Effector CD4-positive, alpha-beta T cell (primary cell): ENCODE measurements around the gene ANKRD13D.
A peak's percentile ranks its signal among the peaks of the same experiment; 100 is the strongest.
"Not testable (repeated sequence)": the region's sequence is repeated elsewhere in the genome, so short reads cannot be mapped to it uniquely, and the experiment has no call there.

Source experiments
- DNase-seq: peaks from one replicate; pipeline ENCODE4 v3.0.0-alpha.2; 2020

The ANKRD13D gene

DNA sequence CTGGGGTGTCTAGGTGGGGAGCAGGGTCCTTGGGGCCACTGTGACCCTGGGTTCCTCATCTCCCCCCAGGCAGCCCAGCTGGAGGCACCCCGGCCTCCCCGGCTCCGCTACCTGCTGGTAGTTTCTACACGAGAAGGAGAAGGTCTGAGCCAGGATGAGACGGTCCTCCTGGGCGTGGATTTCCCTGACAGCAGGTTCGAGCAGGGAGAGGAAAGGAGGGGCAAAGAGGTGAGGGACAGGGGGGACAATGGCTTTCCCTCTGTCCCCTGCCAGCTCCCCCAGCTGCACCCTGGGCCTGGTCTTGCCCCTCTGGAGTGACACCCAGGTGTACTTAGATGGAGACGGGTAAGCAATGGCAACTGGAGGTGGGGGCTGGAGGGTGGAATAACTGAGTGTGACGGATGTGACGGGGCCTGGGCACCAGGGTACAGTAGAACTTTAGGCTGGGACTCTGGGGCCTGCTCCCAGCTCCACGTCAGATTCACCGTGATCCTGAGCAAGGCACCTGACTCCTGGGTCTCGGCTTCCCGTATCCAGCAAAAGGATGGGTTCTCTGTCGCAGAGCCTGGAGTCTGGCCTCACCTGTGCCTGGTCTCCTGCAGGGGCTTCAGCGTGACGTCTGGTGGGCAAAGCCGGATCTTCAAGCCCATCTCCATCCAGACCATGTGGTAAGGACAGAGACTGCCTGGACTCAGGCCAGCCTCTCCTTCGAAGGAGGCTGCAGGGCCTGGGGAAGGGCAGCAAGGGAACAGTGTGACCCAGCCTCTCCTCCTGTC lies 17.9 kb downstream of the ANKRD13D start:
- no peak for DNase-seq

DNA sequence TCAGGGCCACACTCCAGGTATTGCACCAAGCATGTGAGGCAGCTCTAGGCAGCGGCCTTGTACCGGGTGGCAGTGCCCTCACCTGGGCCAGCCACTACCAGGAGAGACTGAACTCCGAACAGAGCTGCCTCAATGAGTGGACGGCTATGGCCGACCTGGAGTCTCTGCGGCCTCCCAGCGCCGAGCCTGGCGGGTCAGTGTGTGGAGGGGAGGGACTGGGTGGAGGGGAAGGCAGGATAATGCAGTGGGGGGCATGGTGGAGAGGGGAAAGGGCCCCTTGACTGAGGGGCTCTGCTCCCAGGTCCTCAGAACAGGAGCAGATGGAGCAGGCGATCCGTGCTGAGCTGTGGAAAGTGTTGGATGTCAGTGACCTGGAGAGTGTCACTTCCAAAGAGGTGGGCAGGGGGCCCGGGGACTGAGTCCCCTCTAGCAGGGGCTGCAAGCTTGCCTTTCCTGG lies 18.5 kb downstream of the ANKRD13D start:
- no peak for DNase-seq

- no peak for DNase-seq
These were observed 19.1 kb downstream of the ANKRD13D start for GRCh38 chr11:67308031-67308866.

GRCh38 chr11:67309166-67309565 lies 20.1 kb downstream of the ANKRD13D start:
- no peak for DNase-seq

- DNase-seq, result no peak
These were observed 20.6 kb downstream of the ANKRD13D start for GRCh38 chr11:67309661-67310061.

DNA sequence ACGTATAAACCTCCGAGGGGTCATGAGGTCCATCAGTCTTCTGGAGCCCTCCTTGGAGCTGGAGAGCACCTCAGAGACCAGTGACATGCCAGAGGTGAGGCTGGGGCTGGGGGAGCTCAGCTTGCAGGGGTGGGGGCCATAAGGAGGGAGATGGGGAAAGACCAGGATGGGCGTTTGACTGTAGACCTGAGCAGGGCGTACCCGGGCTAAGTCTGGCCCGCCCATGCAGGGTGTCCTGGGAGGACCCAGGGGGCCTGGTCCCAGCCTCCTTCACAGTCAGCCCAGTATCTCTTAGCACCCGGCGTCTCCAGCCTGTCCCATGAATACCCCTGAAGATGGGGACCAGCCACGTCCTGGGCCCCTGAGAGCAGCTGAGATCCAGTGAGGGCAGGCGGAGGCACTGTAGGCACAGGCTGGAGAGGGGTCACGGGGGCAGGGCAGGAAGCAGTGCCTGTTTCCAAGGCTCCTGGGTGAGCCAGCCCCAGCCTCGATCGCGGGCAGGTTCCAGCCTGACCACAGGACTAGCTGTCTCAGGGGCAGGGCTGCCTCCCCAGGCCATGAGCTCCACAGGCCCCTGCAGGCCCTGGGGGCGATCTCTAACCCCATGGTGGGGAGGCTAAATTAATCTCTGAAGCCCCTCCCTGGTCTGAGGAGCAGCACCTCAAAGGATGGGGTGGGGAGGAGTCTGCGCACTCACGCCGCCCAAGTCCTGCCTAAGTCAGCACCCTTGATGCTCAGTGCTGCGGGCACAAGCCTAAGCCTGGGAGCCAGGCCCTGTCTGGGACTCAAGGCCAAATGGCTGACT lies 21.3 kb downstream of the ANKRD13D start:
- DNase-seq, result no peak

GRCh38 chr11:67311051-67311555 lies 22.0 kb downstream of the ANKRD13D start:
- DNase-seq, result no peak

DNA sequence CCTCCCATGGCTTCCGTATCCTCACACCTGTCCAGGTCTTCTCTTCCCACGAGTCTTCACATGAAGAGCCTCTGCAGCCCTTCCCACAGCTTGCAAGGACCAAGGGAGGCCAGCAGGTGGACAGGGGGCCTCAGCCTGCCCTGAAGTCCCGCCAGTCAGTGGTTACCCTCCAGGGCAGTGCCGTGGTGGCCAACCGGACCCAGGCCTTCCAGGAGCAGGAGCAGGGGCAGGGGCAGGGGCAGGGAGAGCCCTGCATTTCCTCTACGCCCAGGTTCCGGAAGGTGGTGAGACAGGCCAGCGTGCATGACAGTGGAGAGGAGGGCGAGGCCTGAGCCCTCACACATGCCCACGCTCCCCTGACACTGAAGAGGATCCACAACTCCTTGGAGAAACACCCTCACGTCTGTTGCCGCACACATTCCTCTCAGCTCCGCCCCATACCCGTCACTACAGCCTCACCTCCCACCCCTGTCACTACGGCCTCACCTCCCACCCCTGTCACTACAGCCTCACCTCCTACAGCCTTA lies 22.5 kb downstream of the ANKRD13D start:
- DNase-seq, result no peak

DNA sequence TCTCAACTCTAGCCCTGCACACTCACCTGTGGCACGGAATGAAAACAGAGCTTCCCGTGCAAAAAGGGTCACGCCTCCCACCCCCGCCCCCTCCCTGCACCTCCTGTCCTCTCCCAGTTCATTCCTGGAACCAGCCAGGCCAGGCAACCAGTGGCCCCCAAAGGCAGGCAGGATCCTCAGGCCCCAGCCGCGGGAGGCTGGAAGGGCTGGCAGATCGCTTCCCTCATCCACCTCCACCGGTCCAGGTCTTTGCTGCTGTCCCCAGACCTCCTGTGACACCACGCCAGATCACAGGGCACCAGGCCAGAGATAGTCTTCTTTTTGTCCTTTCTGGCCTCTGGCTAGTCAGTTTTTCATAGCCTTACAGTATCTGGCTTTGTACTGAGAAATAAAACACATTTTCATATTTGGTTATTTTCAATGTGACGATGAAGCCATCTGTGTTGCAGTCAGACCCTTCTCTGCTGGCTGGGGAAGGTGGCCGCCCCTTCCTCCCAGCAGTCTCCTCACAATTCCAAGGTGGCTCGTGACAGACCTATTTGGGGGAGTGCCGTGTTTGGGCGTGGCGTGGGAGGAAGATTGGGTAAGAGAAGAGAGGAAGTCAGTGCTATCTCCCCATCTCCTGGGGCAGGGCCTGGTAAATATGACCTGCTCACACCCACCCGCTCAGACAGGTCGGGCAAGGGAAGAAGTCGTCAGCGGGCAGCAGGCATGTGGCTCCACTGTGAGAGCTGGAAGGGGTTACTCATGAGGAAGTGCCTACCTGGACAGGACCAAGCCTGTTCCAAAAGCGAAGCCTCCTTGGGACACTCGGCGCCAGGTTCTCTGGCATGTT lies 23.3 kb downstream of the ANKRD13D start:
- no peak for DNase-seq

DNA sequence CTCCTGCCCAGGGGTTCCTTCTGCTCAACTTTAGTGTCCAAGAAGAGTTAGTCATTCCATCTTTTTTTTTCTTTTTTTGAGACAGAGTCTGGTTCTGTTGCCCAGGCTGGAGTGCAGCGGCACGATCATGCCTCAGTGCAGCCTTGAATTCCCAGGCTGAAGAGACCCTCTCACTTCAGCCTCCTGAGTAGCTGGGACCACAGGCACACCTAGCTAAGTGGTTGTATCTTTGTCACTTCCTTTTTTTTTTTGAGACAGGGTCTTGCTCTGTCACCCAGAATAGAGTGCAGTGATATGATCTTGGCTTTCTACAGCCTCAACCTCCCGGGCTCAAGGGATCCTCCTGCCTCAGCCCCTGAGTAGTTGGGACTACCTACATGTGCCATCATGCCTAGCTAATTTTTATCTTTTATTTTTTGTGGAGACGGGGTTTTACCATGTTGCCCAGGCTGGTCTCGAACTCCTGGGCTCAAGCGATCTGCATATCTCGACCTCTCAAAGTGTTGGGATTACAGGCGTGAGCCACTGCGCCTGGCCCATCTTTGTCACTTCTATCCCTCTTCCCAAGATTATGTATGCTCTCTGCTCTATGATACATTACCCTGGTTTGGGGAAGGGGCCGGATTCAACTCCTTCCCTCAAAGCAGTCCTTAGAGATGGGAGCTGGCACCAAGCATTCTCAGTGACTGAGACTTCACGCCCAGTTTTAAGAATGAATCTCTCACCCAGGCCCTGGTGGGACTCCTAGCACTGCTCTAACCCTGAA lies 24.2 kb downstream of the ANKRD13D start:
- DNase-seq, result no peak

DNA sequence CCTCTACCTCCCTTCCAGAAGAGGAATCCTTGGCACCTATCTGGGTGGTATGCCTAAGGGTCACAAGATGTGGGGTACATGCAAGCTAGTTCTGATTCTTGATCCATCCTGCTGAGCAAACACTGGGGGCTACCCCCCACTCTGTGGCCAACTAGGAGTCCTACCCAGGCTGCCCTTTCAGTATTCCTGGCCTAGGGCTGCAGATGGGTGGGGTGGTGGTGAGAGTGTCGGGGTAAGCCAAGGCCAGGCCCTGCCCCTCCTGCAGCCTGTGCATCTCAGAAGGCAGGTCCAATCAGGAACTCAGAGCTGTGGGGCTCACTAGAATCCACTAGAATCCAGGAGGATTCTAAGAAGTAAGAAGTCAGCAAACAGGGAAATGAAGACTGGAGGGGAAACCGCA lies 25.1 kb downstream of the ANKRD13D start:
- DNase-seq, result no peak

DNA sequence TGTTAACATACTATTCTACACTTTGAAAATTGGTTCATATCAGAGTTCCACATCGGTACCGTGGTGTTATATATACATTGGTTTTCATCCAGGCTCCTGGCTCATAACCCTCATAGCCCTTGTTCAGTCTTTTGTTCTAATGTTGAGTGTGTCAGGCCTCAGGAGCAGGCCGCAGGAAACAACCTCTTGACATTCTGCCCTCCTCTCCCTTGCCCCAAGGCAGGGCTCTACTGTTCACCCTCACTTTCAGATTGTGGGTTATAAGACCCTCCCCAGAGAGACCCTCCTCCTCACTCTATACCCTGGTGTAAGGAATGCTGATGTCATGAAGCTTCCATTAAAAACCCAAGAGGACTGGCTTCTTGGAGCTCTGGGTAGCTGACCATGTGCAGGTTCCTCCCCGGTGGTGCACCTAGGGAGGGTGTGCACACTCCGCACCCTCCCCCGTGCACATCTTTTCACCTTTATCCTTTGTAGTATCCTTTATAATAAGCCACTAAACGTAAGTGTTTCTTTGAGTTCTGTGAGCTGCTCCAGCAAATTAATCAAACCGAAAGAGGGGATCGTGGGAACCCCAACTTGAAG lies 26.3 kb downstream of the ANKRD13D start:
- no peak for DNase-seq

DNA sequence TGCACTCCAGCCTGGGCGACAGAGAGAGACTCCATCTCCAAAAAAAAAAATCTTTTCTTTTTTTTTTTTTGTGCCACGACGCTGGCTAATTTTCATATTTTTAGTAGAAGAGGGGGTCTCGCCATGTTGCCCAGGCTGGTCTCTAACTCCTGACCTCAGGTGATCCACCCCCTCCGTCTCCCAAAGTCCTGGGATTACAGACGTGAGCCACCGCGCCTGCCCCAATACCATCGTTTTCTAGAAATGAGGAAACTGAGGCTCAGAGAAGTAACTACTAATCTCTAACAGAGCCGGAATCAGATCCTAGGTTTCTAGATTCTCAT lies 27.7 kb downstream of the ANKRD13D start:
- DNase-seq, result no peak

DNA sequence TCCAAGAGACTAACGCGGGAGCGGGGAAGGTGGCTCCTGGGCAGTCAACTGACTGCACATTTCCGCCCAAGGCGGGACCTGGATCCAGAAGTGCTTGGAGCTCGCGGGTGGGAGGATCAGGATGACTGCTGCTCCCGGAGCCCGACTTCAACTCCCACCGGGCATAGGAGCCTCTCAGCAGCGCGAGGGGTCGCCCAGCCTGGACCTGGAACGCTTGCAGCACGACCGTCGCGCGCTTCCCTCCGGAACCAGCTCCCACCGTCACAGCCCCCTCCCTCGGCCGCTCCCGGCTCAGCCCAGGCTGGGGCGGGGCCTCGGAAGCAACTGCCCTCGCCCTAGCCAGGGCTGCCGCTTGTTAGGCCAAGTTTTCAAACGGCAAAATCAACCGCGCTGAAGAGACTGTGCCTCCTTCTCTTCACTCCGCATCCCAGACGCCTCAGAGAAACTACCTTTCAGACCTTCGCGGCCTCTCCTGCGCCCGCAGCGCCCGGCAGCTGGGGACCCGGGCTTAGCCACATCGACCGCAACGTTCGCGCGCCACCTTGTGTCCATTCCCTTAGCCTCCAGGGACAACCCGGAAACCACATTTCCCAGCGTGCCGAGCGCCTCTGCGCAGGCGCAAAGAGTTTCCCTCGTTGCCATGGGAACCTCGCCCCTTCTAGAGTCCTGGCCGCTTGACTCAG lies 28.2 kb downstream of the ANKRD13D start:
- peak; percentile 99 for DNase-seq

GRCh38 chr11:67317888-67318555 lies 28.9 kb downstream of the ANKRD13D start:
- no peak for DNase-seq

- not testable (repeated sequence) for DNase-seq
These were observed 29.8 kb downstream of the ANKRD13D start for GRCh38 chr11:67318876-67319275.

GRCh38 chr11:67320011-67320410 lies 30.9 kb downstream of the ANKRD13D start:
- DNase-seq, result no peak

- no peak for DNase-seq
These were observed 31.6 kb downstream of the ANKRD13D start for GRCh38 chr11:67320691-67321090.

- no peak for DNase-seq
These were observed 32.3 kb downstream of the ANKRD13D start for GRCh38 chr11:67321313-67321871.
